KOPT-K1 (cell line): ENCODE measurements around the gene LARP4B.

Experiments used
- H3K27ac ChIP-seq: fragments of 200-600 bp; sonication (generic); 2 replicates; pipeline ENCODE4 v1.5.1; 2016; ENCODE audit warnings: antibody characterized with exemption, mild to moderate bottlenecking, low read depth, low read length; ENCODE audit not compliant: poor library complexity, severe bottlenecking
- H3K36me3 ChIP-seq: fragments of 200-600 bp; sonication (generic); 2 replicates; pipeline ENCODE4 v1.5.1; 2017; ENCODE audit warnings: antibody characterized with exemption, mild to moderate bottlenecking, low read length, moderate library complexity; ENCODE audit not compliant: insufficient read depth
- H3K9me3 ChIP-seq: fragments of 200-600 bp; sonication (generic); 2 replicates; pipeline ENCODE4 v1.5.1; 2017; ENCODE audit warnings: antibody characterized with exemption, low read length, mild to moderate bottlenecking; ENCODE audit not compliant: insufficient read depth, poor library complexity, severe bottlenecking

The LARP4B gene

GRCh38 chr10:876438-876837 lies 55.1 kb downstream of the LARP4B start:
- Histone ChIP-seq H3K9me3 (no peaks in the 10 kb centered on the region), H3K27ac (no peak overlapping the region), H3K36me3 (peaks cover 98% of the 10 kb centered on the region)

- no peak overlapping the region for H3K27ac ChIP-seq
- H3K36me3 ChIP-seq: peaks cover 93% of the 10 kb centered on the region
- no peaks in the 10 kb centered on the region for H3K9me3 ChIP-seq
Observed at GRCh38 chr10:873020-873419, 58.5 kb downstream of the LARP4B start.

- peaks cover 93% of the 10 kb centered on the region for H3K36me3 ChIP-seq
Observed at GRCh38 chr10:871951-872403, 59.5 kb downstream of the LARP4B start.

GRCh38 chr10:870564-871166 lies 60.8 kb downstream of the LARP4B start:
- H3K9me3 ChIP-seq: no peaks in the 10 kb centered on the region
- no peak overlapping the region for H3K27ac ChIP-seq
- H3K36me3 ChIP-seq: peaks cover 93% of the 10 kb centered on the region

More at GRCh38 chr10:871951-872403, 59.5 kb downstream of the LARP4B start:
- Histone ChIP-seq H3K27ac (no peak overlapping the region), H3K9me3 (no peaks in the 10 kb centered on the region)

- Histone ChIP-seq H3K36me3 (peaks cover 95% of the 10 kb centered on the region), H3K9me3 (no peaks in the 10 kb centered on the region), H3K27ac (no peak overlapping the region)
Observed at GRCh38 chr10:869171-869570, 62.3 kb downstream of the LARP4B start.

GRCh38 chr10:867807-868206 lies 63.7 kb downstream of the LARP4B start:
- Histone ChIP-seq H3K9me3 (no peaks in the 10 kb centered on the region), H3K36me3 (peaks cover 95% of the 10 kb centered on the region), H3K27ac (no peak overlapping the region)

GRCh38 chr10:866577-866941 lies 64.9 kb downstream of the LARP4B start:
- Histone ChIP-seq H3K36me3 (peaks cover 95% of the 10 kb centered on the region), H3K9me3 (no peaks in the 10 kb centered on the region), H3K27ac (no peak overlapping the region)

GRCh38 chr10:865924-866576 lies 65.5 kb downstream of the LARP4B start:
- no peaks in the 10 kb centered on the region for H3K9me3 ChIP-seq
- H3K36me3 ChIP-seq: peaks cover 95% of the 10 kb centered on the region
- no peak overlapping the region for H3K27ac ChIP-seq

- H3K9me3 ChIP-seq: no peaks in the 10 kb centered on the region
- no peak overlapping the region for H3K27ac ChIP-seq
- H3K36me3 ChIP-seq: peaks cover 95% of the 10 kb centered on the region
Observed at GRCh38 chr10:865257-865656, 66.2 kb downstream of the LARP4B start.

GRCh38 chr10:860519-860918 lies 71.0 kb downstream of the LARP4B start:
- peaks cover 100% of the 10 kb centered on the region for H3K36me3 ChIP-seq
- no peaks in the 10 kb centered on the region for H3K9me3 ChIP-seq
- no peak overlapping the region for H3K27ac ChIP-seq

- H3K36me3 ChIP-seq: peaks cover 100% of the 10 kb centered on the region
- peaks cover 6% of the 10 kb centered on the region for H3K9me3 ChIP-seq
- H3K27ac ChIP-seq: no peak overlapping the region
Observed at GRCh38 chr10:856416-857157, 74.9 kb downstream of the LARP4B start.

- peaks cover 11% of the 10 kb centered on the region for H3K9me3 ChIP-seq
- H3K36me3 ChIP-seq: peaks cover 100% of the 10 kb centered on the region
- H3K27ac ChIP-seq: no peak overlapping the region
Observed at GRCh38 chr10:855671-856070, 75.8 kb downstream of the LARP4B start.

- peaks cover 15% of the 10 kb centered on the region for H3K9me3 ChIP-seq
- peaks cover 100% of the 10 kb centered on the region for H3K36me3 ChIP-seq
- H3K27ac ChIP-seq: no peak overlapping the region
Observed at GRCh38 chr10:855079-855478, 76.4 kb downstream of the LARP4B start.

- Histone ChIP-seq H3K27ac (no peak overlapping the region), H3K9me3 (peaks cover 17% of the 10 kb centered on the region), H3K36me3 (peaks cover 94% of the 10 kb centered on the region)
Observed at GRCh38 chr10:853017-853416, 78.5 kb downstream of the LARP4B start.

- no peak overlapping the region for H3K27ac ChIP-seq
- H3K9me3 ChIP-seq: peaks cover 17% of the 10 kb centered on the region
- H3K36me3 ChIP-seq: peaks cover 94% of the 10 kb centered on the region
Observed at GRCh38 chr10:852386-852785, 79.1 kb downstream of the LARP4B start.
